Fibroblast of skin of back (primary cell): Measurements from ENCODE around the gene SCYGR1. TPM values are rescaled to one million over a fixed set of nuclear protein-coding genes. Genes with fewer than 3 reads are reported as not detected.
"Not testable (repeated sequence)": the region's sequence is repeated elsewhere in the genome, so short reads cannot be mapped to it uniquely, and the experiment has no call there.

Source experiments
- DNase-seq: peaks from one replicate; pipeline ENCODE4 v3.0.0-alpha.2; 2013
- polyA plus RNA-seq, 2 experiments: library from polyadenylated mRNA; unstranded; fragments of 120-200 nt; gene quantifications; one replicate each; pipeline ENCODE4 v1.2.1, GENCODE V29; 2013; ENCODE audit not compliant: insufficient read length in 2 of 2

The SCYGR1 gene, protein sequence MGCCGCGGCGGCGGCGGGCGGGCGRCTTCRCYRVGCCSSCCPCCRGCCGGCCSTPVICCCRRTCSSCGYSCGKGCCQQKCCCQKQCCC
- polyA plus RNA-seq (2013, experiment 1 of 2; ENCODE audit: insufficient read length): not detected
- polyA plus RNA-seq (2013, experiment 2 of 2; ENCODE audit: insufficient read length): not detected

DNA sequence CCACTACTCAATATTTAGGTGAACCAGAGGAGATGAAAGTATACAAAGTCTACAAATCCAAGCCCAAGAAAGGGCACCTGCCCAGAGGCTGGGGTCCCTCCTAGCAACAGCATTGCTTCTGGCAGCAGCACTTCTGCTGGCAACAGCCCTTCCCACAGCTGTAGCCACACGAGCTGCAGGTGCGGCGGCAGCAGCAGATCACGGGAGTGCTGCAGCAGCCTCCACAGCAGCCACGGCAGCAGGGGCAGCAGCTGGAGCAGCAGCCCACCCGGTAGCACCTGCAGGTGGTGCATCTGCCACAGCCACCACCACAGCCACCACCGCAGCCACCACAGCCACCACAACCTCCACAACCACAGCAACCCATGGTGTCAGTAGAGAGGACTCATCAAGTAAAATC lies at the start of gene SCYGR1:
Gene SCYGR1, minus strand, starts transcription at position 367 of the 400 bp plus-strand sequence. Its CDS starts 0 bp downstream, at position 367.
- not testable (repeated sequence) for DNase-seq

- DNase-seq: no peak
These were observed 48.9 kb upstream of the SCYGR1 start for GRCh38 chr2:227436436-227437174.

GRCh38 chr2:227433171-227433570 lies 45.4 kb upstream of the SCYGR1 start:
- no peak for DNase-seq

- no peak for DNase-seq
These were observed 42.9 kb upstream of the SCYGR1 start for GRCh38 chr2:227430639-227431038.

DNA sequence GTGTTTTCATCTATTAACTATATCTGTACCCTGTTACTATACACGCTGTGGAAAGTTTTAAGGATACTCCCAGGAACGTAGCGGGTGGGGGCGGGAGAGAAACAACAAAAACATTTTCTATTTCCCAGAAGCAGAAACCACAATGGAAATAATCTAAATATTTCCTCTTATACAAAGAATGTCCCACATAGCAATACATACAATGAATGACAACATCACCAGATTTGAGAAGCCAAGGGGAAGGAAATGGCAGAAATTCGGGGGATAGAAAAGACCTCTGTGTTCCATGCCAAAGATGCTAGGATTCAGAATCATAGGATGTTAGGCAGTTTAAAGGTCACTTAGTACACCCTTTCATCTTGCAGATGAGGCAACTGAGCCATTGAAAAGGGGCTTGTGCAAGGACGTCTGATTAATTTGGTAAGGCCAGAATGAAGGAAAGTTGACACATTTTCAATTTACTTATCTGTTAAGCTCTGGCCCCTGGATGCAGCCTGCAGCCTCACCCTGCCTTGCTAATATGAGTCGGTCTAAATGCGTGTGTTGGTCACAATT lies 41.1 kb upstream of the SCYGR1 start:
- peak; percentile 18 for DNase-seq

DNA sequence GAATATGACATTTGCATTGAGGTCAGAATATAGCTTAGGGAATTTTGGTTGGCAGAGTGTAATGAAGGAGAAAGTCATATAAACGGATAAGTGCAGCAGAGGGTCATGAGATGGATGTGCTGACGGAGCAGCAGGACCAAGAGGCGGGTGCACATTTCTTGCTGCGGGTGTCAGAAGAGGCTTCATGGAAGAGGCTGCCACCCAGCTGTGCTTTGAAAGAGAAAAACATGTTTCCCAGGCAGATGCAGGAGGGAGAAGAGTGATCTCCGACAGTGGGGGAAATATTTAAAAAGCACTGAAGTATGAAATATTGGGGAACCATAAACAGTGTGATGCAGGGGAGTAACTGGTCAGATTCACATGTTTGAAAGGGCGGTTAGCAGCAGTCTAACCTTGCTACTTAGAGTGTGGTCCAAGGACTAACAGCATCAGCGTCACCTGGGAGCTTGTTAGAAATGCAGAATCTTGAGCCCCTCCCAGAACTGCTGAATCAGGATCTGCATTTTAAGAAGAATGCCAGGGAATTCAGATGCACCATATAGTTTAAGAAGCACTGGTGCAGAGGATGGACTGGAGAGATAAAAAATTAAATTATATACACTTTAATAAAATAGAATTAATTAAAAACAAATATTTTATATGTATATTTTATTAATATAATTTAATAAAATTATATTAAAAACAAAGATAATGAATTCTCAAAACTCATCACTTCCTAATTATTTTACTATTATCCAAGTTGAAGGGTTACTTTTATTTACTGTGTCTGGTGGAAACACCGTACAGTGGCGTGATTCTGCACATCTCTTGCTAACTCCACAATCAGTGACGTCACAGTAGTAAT lies 36.1 kb upstream of the SCYGR1 start:
- DNase-seq: no peak

DNA sequence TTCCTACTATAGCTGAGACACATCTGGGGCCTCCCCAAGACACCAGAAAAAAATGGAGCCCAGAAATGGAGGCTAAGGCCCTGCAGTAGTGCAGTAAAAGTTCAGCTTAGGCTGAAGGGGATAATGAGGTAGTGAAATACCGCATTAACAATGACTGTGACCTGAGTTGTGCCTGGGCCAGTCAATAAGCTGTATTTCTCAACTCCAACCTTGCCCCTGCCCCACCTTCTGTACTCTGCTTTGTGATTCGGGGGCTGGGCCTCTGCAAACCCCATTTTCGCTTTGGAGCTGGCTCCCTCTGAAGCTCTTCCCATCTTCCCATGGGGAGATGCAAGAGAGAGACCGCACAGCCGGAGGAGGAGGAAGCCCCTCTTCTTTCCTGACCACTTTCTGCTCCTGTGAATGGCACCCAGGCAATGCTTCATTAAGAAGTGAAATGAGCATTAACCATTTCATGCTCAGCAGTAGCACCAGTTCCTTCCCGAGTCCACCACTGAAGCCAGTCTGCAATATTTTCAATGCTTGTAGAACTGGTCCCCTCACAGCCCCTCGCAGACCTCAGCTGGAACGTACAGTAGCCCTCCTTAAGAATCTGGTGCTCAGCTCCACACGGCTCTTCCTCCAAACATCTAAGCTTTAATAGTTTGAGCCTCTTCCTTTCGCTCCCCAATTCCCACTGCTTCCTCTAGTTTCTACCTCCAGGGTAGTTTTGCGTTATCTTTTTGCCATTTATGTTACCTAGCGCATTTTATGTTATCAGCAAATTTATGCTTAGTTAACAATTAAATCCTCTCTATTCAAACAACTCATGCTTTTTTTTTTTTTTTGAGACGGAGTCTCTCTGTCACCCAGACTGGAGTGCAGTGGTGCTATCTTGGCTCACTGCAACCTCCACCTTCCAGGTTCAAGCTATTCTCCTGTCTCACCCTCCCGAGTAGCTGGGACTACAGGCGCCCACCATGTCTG lies 32.6 kb upstream of the SCYGR1 start:
- DNase-seq: no peak

DNA sequence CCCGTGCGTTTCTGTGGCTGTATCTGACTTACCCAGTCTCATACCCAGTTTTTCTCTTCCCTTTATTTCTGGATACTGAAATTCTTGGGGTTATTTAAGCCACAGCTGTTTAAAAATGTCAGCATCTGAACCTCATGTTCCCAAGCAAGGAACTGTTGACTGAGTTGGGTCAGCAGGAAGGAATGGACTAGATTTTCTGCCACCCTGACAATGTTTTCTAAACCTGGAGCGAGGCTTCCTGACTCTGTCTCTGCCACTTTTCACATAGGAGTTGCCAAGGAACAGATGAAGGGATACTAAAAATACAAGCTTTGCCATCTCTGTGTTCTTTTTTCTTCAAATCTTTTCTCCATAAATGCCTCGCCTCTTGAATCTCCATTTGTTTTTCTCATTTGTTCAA lies 29.0 kb upstream of the SCYGR1 start:
- DNase-seq: no peak

DNA sequence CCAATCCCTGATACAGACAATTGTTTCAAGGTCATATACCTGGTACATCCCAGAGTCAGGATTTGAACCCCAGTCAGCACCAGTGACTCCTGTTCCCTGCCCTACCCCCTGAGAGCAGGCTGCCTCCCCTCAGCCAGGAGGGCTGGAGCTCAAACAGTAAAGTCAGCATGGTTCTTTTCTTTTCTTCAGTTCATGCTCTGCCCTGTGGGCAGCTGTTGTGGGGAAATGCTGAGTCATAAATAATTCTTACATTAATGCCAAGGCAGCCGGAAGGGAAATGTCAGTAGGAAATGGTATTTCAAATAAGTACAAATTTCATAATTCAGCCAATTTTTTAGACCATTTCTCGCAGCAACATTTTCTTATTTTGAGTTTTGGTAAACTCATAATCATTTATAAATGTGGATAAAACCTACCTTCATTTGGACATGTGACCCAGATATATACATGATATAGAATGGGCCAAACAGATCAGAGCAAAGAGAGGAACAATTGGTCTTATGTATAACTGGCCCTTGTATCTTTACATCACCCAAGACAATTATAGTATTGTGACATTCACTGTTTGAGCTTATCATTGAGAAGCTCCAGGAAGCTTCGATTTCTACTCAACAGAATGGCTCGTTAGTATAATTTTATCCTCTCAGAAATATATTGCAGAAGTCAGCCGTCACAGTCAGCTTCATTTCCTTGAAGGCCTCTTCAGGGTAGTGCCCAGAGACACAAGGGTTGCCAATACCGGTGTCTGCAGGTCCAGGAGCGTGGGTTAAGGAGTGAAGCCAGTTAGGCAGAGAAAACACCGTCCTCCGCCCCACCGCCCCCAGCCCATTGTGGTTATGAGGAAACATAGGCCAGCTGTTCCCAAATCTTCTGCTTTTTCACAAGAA lies 28.0 kb upstream of the SCYGR1 start:
- peak; percentile 67 for DNase-seq

DNA sequence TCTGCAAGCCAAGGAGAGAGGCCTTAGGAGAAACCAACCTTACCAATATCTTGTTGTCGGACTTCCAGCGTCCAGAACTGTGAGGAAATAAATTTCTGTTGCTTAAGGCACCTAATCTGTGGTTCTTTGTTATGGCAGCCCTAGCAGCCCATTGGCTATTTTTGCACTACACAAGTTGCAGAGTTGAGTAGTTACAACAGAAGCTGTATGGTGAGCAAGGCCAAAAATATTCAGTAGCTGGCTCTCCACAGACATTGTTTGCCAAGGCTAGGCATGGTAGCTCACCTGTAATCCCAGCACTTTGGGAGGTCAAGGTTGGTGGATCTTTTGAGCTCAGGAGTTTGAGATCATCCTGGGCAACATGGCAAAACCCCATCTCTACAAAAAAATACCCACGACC lies 27.1 kb upstream of the SCYGR1 start:
- peak; percentile 23 for DNase-seq

- DNase-seq: no peak
These were observed 25.6 kb upstream of the SCYGR1 start for GRCh38 chr2:227413371-227413770.

DNA sequence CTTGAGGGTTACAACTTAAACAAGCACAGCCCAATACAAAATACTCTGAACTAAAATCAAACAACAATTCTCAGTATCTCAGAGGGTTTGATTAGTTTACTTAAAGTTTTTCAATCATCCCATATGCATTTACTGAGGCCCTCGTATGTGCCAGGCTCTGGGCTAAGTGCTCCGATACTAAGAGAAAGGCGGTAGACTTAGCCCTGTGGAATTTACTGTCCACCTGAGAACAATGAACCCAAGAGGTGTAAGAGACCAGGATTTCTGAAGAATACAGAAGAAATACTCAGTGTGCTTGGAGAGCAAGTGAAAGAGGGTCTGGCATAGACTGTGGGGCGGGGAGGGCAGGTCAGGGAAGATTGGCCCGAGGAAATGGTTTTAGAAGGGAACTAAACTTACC lies 25.1 kb upstream of the SCYGR1 start:
- no peak for DNase-seq

GRCh38 chr2:227411990-227412350 lies 24.2 kb upstream of the SCYGR1 start:
- DNase-seq: peak; percentile 50

DNA sequence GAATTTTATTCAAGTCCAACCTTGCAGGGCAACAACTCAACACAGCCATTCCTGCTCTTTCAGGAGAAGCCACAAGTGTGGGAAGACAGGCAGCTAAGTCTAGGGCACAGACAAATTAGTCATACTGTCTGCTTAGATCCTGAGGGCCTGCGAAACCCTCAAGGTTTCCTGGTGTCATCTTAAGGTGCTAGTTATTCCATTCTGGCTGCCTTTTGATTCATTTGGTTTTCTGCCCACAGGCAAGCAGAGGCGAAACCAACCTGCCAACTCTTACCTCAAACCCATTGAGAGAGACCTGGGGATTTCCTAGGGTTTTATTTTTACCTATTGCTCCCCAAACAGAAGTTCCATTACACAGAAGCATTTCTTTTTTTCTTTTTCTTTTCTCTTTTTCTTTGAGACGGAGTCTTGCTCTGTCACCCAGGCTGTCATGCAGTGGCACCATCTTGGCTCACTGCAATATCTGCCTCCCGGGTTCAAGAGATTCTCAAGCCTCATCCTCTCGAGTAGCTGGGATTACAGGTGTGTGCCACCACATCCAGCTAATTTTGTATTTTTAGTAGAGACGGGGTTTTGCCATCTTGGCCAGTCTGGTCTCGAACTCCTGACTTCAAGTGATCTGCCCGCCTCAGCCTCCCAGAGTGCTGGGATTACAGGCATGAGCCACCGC lies 23.7 kb upstream of the SCYGR1 start:
- peak; percentile 37 for DNase-seq

DNA sequence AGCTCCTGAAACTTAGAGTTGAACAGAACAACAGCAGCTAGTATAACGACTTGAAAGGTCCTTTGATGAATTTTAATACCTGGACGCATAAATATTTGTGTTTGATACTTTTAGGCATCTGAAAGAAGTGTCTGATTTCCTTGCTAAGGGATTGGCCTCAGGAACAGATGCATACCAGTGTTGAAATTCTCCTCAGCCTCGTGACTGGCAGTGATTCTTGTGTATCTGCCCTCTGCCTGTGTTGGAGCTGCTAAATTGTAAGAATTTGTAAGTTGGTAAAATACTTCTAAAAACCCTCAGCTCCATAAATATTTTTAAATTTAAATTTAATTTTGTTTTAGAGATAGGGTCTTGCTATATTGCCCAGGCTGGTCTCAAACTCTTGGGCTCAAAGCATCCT lies 22.4 kb upstream of the SCYGR1 start:
- no peak for DNase-seq

DNA sequence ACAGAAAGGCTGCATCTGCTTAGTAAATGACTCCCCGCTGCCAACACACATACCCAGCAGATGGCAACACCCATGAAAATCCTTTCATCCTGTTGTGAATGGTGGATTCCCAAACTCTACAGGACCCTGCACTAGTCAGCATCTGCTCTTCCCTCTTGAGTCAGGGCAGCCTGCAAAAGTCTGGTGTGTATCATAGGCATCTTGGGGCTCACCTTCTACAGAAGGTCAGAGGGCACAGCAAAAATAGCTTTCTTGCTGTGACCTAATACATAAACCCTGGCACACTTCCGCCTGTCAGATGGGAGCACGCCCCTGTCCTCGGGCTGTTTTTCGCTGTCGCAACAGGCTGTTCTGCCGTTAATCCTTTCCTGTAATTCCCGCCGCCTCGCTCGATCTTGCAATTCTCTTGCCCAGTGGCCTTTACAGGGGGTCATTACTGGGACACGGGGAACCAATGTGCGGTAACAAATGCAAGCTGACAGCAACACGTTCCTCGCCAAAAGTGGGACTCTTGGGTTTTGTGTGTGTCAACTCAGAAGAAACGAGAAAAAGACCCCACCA lies 19.9 kb upstream of the SCYGR1 start:
- DNase-seq: no peak

GRCh38 chr2:227406177-227407031 lies 18.7 kb upstream of the SCYGR1 start:
- peak; percentile 98 for DNase-seq

DNA sequence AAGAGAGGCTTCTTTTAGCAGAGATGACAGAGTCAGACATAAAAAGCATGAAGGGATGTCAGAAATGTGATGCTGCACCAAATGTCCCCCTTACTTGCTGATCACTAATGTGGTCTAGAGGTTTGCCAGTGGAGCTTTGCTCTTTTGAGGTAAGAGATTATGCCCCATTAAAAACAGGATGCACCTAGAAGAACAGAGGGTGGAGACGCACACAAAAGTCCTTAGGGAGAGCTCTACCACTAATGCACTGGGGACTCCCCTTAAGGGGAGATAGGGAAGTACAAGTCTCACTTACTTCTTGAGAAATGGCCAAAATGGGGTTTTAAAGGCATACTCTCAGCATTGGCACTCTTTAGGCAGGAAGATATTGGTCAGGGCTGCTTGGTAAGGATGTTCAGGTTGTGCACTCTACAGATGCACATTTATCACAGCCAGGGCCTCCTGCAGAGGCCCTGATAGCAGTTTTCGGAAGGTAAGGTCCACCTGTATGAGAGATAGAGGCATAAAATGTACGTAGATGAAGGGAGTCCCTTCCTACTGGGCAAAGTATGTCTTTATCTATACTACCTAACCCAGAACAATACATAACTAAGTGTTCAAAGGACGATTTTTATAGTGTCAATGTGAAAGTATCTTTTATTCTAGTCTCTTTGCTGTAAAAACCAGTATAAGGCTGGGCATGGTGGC lies 17.0 kb upstream of the SCYGR1 start:
- DNase-seq: no peak
